PC-9 (cell line): ENCODE results near the gene PRKCH.

Experiments used
- CTCF ChIP-seq: fragments of 200-600 bp; sonication (generic); conservative IDR thresholded peaks from 2 replicates; pipeline ENCODE4 v1.6.1; 2017; ENCODE audit warnings: mixed run types, antibody characterized with exemption, mild to moderate bottlenecking, moderate library complexity
- EZH2 ChIP-seq: fragments of 200-600 bp; sonication (generic); IDR thresholded peaks from 2 replicates; pipeline ENCODE4 v1.8.0; 2017; ENCODE audit warnings: antibody characterized with exemption, low read depth

GRCh38 chr14:61591862-61592261 lies 270.5 kb downstream of the PRKCH start:
- no peak for TF ChIP-seq CTCF
- TF ChIP-seq EZH2, result no peak
